ENCODE results near the gene ATXN7L1. TPM values are rescaled to one million over a fixed set of nuclear protein-coding genes. Genes with fewer than 3 reads are reported as not detected.
"Not testable (repeated sequence)": the region's sequence is repeated elsewhere in the genome, so short reads cannot be mapped to it uniquely, and the experiment has no call there.

ATXN7L1 gene
- total RNA-seq, 1 donor from 2014 or later = 16.0 TPM

DNA sequence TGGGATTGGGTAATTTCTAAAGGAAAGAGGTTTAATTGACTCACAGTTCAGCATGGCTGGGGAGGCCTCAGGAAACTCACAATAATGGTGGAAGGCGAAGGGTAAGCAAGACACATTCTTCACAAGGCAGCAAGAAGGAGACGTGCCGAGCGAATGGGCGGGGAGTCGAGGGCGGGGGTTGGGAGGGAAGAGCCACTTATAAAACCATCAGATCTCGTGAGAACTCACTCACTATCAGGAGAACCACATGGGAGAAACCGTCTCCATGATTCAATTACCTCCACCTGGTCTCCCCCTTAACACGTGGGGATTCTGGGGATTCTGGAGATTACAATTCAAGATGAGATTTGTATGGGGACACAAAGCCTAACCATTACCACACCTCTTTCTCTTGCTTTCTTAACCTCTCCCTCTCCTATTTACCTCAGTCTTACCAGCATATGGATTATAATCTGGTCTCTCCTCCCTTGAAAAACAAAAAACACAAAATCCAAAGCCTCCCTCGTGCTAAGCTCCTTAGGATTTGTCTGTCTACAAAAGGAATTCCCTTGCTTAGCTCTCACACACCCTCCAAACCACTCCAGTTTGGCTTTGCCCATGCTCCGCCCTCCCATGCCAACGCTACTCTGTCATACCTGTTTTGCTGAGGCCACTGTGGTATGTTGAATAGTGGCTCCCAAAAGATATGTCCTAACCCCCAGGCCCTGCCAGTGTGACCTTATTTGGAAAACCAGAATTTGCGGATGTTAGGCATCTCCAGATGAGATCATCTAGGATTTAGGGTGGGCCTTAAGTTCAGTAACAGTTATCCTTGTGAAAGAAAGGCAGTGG, 275.5 kb downstream of the ATXN7L1 start:
- no peak overlapping the region for H3K4me3 Mint-ChIP-seq
- peak overlapping the region; percentile 27 for H3K27ac Mint-ChIP-seq

GRCh38 chr7:105599551-105599950, 276.8 kb downstream of the ATXN7L1 start:
- no peak overlapping the region for H3K27ac Mint-ChIP-seq
- H3K4me1 Mint-ChIP-seq (ENCODE audit: unreplicated experiment) = peaks cover 19% of the 10 kb centered on the region
- H3K36me3 Mint-ChIP-seq = no peaks in the 10 kb centered on the region
- TF ChIP-seq CTCF (conservative IDR thresholded peaks at IDR 0.05) = no peak
- H3K9me3 Mint-ChIP-seq = no peaks in the 10 kb centered on the region
- H3K27me3 Mint-ChIP-seq = no peaks in the 10 kb centered on the region
- DNase-seq (ENCODE audit: extremely low spot score, unreplicated experiment) = no peak
- H3K4me3 Mint-ChIP-seq = no peak overlapping the region

More for the DNA sequence above, 275.5 kb downstream of the ATXN7L1 start:
- no peak for TF ChIP-seq CTCF (conservative IDR thresholded peaks at IDR 0.05)
- Mint-ChIP-seq H3K36me3 (no peaks in the 10 kb centered on the region), H3K9me3 (no peaks in the 10 kb centered on the region), H3K27me3 (no peaks in the 10 kb centered on the region), H3K4me1 (ENCODE audit: unreplicated experiment) (peaks cover 19% of the 10 kb centered on the region)
- no peak for DNase-seq (ENCODE audit: extremely low spot score, unreplicated experiment)

- not testable (repeated sequence) for H3K27me3 Mint-ChIP-seq; DNase-seq (ENCODE audit: extremely low spot score, unreplicated experiment); H3K9me3 Mint-ChIP-seq; H3K36me3 Mint-ChIP-seq; H3K4me3 Mint-ChIP-seq; H3K27ac Mint-ChIP-seq
- H3K4me1 Mint-ChIP-seq (ENCODE audit: unreplicated experiment) = peaks cover 15% of the 10 kb centered on the region
Observed at GRCh38 chr7:105599080-105599479, 277.3 kb downstream of the ATXN7L1 start.

GRCh38 chr7:105596866-105597265, 279.5 kb downstream of the ATXN7L1 start:
- Mint-ChIP-seq H3K9me3 (no peaks in the 10 kb centered on the region), H3K4me3 (no peak overlapping the region), H3K36me3 (no peaks in the 10 kb centered on the region), H3K4me1 (ENCODE audit: unreplicated experiment) (peaks cover 6% of the 10 kb centered on the region), H3K27ac (no peak overlapping the region), H3K27me3 (no peaks in the 10 kb centered on the region)
- TF ChIP-seq CTCF (conservative IDR thresholded peaks at IDR 0.05) = no peak
- DNase-seq (ENCODE audit: extremely low spot score, unreplicated experiment) = no peak

- H3K27ac Mint-ChIP-seq = no peak overlapping the region
- no peak for DNase-seq (ENCODE audit: extremely low spot score, unreplicated experiment)
- H3K4me3 Mint-ChIP-seq = no peak overlapping the region
- no peak for TF ChIP-seq CTCF (conservative IDR thresholded peaks at IDR 0.05)
- peaks cover 6% of the 10 kb centered on the region for H3K4me1 Mint-ChIP-seq (ENCODE audit: unreplicated experiment)
- no peaks in the 10 kb centered on the region for H3K27me3 Mint-ChIP-seq
- H3K36me3 Mint-ChIP-seq = no peaks in the 10 kb centered on the region
- H3K9me3 Mint-ChIP-seq = no peaks in the 10 kb centered on the region
Observed at GRCh38 chr7:105594034-105594433, 282.4 kb downstream of the ATXN7L1 start.

- Mint-ChIP-seq H3K4me1 (ENCODE audit: unreplicated experiment) (peaks cover 13% of the 10 kb centered on the region), H3K27ac (no peak overlapping the region), H3K27me3 (no peaks in the 10 kb centered on the region), H3K36me3 (no peaks in the 10 kb centered on the region), H3K9me3 (no peaks in the 10 kb centered on the region), H3K4me3 (no peak overlapping the region)
- TF ChIP-seq CTCF (conservative IDR thresholded peaks at IDR 0.05) = no peak
- no peak for DNase-seq (ENCODE audit: extremely low spot score, unreplicated experiment)
Observed at GRCh38 chr7:105591522-105591921, 284.9 kb downstream of the ATXN7L1 start.

Data from type B pancreatic cell (in vitro differentiated cells).